Measurements from ENCODE around the gene CBY1. TPM values are rescaled to one million over a fixed set of nuclear protein-coding genes. Genes with fewer than 3 reads are reported as not detected.

Gene CBY1
- total RNA-seq, 6 experiments from 2014 or later, result 21.9 to 32.4 (median 25.9) TPM

- Mint-ChIP-seq H3K27me3 (ENCODE audit: insufficient read depth) (no peaks in the 10 kb centered on the region; the same call in none of the 2 replicates), H3K4me1 (ENCODE audit: low read depth) (peaks cover 45% of the 10 kb centered on the region), H3K36me3 (ENCODE audit: low read depth) (peaks cover 20% of the 10 kb centered on the region), H3K4me3 (no peak overlapping the region), H3K27ac (peak overlapping the region; percentile 76), H3K9me3 (no peaks in the 10 kb centered on the region)
- TF ChIP-seq, protein P1, sequence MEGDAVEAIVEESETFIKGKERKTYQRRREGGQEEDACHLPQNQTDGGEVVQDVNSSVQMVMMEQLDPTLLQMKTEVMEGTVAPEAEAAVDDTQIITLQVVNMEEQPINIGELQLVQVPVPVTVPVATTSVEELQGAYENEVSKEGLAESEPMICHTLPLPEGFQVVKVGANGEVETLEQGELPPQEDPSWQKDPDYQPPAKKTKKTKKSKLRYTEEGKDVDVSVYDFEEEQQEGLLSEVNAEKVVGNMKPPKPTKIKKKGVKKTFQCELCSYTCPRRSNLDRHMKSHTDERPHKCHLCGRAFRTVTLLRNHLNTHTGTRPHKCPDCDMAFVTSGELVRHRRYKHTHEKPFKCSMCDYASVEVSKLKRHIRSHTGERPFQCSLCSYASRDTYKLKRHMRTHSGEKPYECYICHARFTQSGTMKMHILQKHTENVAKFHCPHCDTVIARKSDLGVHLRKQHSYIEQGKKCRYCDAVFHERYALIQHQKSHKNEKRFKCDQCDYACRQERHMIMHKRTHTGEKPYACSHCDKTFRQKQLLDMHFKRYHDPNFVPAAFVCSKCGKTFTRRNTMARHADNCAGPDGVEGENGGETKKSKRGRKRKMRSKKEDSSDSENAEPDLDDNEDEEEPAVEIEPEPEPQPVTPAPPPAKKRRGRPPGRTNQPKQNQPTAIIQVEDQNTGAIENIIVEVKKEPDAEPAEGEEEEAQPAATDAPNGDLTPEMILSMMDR (IDR thresholded peaks at IDR 0.05), result no peak
- DNase-seq, result no peak
Observed at GRCh38 chr22:38717244-38717643, 60.8 kb downstream of the CBY1 start.

GRCh38 chr22:38718414-38718813 is 62.0 kb downstream of the CBY1 start:
- Mint-ChIP-seq H3K4me3 (peak overlapping the region; percentile 36), H3K27me3 (ENCODE audit: insufficient read depth) (no peaks in the 10 kb centered on the region; the same call in 1 of the 2 replicates), H3K36me3 (ENCODE audit: low read depth) (peaks cover 25% of the 10 kb centered on the region), H3K9me3 (no peaks in the 10 kb centered on the region), H3K4me1 (ENCODE audit: low read depth) (peaks cover 35% of the 10 kb centered on the region), H3K27ac (peak overlapping the region; percentile 76)
- TF ChIP-seq, protein P1 (IDR thresholded peaks at IDR 0.05), result peak; percentile 83
- DNase-seq, result peak; percentile 87

DNA sequence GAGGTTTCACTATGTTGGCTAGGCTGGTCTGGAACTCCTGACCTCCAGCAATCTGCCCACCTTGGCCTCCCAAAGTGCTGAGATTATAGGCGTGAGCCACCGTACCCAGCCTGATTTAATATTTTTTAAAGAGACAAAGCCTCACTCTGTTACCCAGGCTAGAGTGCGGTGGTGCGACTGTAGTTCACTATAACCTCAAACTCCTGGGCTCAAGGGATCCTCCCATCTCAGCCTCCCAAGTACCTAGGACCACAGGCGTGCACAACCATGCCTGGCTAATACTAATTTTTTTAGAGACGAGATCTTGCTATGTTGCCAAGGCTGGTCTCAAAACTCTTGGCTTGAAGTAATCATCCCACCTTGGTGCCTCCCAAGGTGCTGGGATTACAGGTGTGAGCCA is 62.8 kb downstream of the CBY1 start:
- Mint-ChIP-seq H3K9me3 (no peaks in the 10 kb centered on the region), H3K27ac (peak overlapping the region; percentile 76), H3K27me3 (ENCODE audit: insufficient read depth) (no peaks in the 10 kb centered on the region; the same call in 1 of the 2 replicates), H3K36me3 (ENCODE audit: low read depth) (peaks cover 25% of the 10 kb centered on the region), H3K4me1 (ENCODE audit: low read depth) (peaks cover 30% of the 10 kb centered on the region), H3K4me3 (no peak overlapping the region)
- no peak for DNase-seq
- TF ChIP-seq, protein P1 (IDR thresholded peaks at IDR 0.05), result no peak

GRCh38 chr22:38720350-38720749 is 63.9 kb downstream of the CBY1 start:
- Mint-ChIP-seq H3K9me3 (no peaks in the 10 kb centered on the region), H3K27ac (no peak overlapping the region), H3K36me3 (ENCODE audit: low read depth) (peaks cover 33% of the 10 kb centered on the region), H3K27me3 (ENCODE audit: insufficient read depth) (no peaks in the 10 kb centered on the region; the same call in 1 of the 2 replicates), H3K4me1 (ENCODE audit: low read depth) (peaks cover 31% of the 10 kb centered on the region), H3K4me3 (no peak overlapping the region)
- DNase-seq, result no peak
- TF ChIP-seq, protein P1 (IDR thresholded peaks at IDR 0.05), result no peak

GRCh38 chr22:38721551-38721950 is 65.1 kb downstream of the CBY1 start:
- peaks cover 31% of the 10 kb centered on the region for H3K4me1 Mint-ChIP-seq (ENCODE audit: low read depth)
- no peak for DNase-seq
- TF ChIP-seq, protein P1 (IDR thresholded peaks at IDR 0.05), result no peak
- no peak overlapping the region for H3K4me3 Mint-ChIP-seq
- H3K36me3 Mint-ChIP-seq (ENCODE audit: low read depth), result peaks cover 32% of the 10 kb centered on the region
- H3K9me3 Mint-ChIP-seq, result no peaks in the 10 kb centered on the region
- H3K27me3 Mint-ChIP-seq (ENCODE audit: insufficient read depth), result no peaks in the 10 kb centered on the region; the same call in 1 of the 2 replicates
- no peak overlapping the region for H3K27ac Mint-ChIP-seq

Other genes starting within 250 kb of the CBY1 start
- not detected for gene KCNJ4, start 201.4 kb upstream of the CBY1 start, total RNA-seq (2021; fragmentation: NEBNext Ultra II Directional; extraction: Animal tissue kit (Norgen Biotek cat#: 25700))
- gene KDELR3, start 188.5 kb upstream of the CBY1 start, total RNA-seq (2021; fragmentation: NEBNext Ultra II Directional; extraction: Animal tissue kit (Norgen Biotek cat#: 25700)), result 100 to 1,000 TPM; 138 to 187 (median 172) TPM
- gene DDX17, start 150.3 kb upstream of the CBY1 start, total RNA-seq (2021; fragmentation: NEBNext Ultra II Directional; extraction: Animal tissue kit (Norgen Biotek cat#: 25700)), result 100 to 1,000 TPM; 211 to 246 (median 220) TPM
- 1 to 10 TPM; 2.4 to 6.3 (median 3.3) TPM for gene DMC1, start 86.5 kb upstream of the CBY1 start, total RNA-seq (2021; fragmentation: NEBNext Ultra II Directional; extraction: Animal tissue kit (Norgen Biotek cat#: 25700))
- under 1 TPM; 0.41 to 0.88 (median 0.80) TPM for gene FAM227A, start 246 bp upstream of the CBY1 start, total RNA-seq (2021; fragmentation: NEBNext Ultra II Directional; extraction: Animal tissue kit (Norgen Biotek cat#: 25700))
- 100 to 1,000 TPM; 121 to 141 (median 132) TPM for gene TOMM22, start 25.3 kb downstream of the CBY1 start, total RNA-seq (2021; fragmentation: NEBNext Ultra II Directional; extraction: Animal tissue kit (Norgen Biotek cat#: 25700))
- 10 to 100 TPM; 37.8 to 44.6 (median 41.0) TPM for gene JOSD1, start 44.3 kb downstream of the CBY1 start, total RNA-seq (2021; fragmentation: NEBNext Ultra II Directional; extraction: Animal tissue kit (Norgen Biotek cat#: 25700))
- gene GTPBP1, start 49.3 kb downstream of the CBY1 start, total RNA-seq (2021; fragmentation: NEBNext Ultra II Directional; extraction: Animal tissue kit (Norgen Biotek cat#: 25700)), result 10 to 100 TPM; 32.1 to 40.8 (median 38.4) TPM
- gene SUN2, start 99.4 kb downstream of the CBY1 start, total RNA-seq (2021; fragmentation: NEBNext Ultra II Directional; extraction: Animal tissue kit (Norgen Biotek cat#: 25700)), result 100 to 1,000 TPM in 3 of 6 experiments, 10 to 100 TPM in 3; 90.4 to 104 (median 100.0) TPM
- gene DNAL4, start 137.5 kb downstream of the CBY1 start, total RNA-seq (2021; fragmentation: NEBNext Ultra II Directional; extraction: Animal tissue kit (Norgen Biotek cat#: 25700)), result 10 to 100 TPM in 2 of 6 experiments, 1 to 10 TPM in 4; 8.6 to 11.5 (median 9.8) TPM
- gene NPTXR, start 187.4 kb downstream of the CBY1 start, total RNA-seq (2021; fragmentation: NEBNext Ultra II Directional; extraction: Animal tissue kit (Norgen Biotek cat#: 25700)), result 1 to 10 TPM; 1.4 to 5.4 (median 1.6) TPM
- gene CBX6, start 215.6 kb downstream of the CBY1 start, total RNA-seq (2021; fragmentation: NEBNext Ultra II Directional; extraction: Animal tissue kit (Norgen Biotek cat#: 25700)), result 10 to 100 TPM; 72.0 to 91.5 (median 75.3) TPM